Duodenal mucosa (tissue), 2 donors: ENCODE results near the gene ANAPC7.

Source experiments
- H3K27ac ChIP-seq: one replicate; pipeline ENCODE4 v1.7.0; 2013; ENCODE audit warnings: low read depth, low read length
- H3K27me3 ChIP-seq, 2 donors: one replicate each; pipeline ENCODE4 v1.7.0; 2013; ENCODE audit warnings: low read length in 2 of 2, control low read depth in 1 of 2; ENCODE audit not compliant: insufficient read depth in 2 of 2, control insufficient read depth in 1 of 2
- H3K36me3 ChIP-seq, 2 donors: one replicate each; pipeline ENCODE4 v1.7.0; 2013; ENCODE audit warnings: low read length in 2 of 2, control low read depth in 1 of 2; ENCODE audit not compliant: insufficient read depth in 2 of 2, control insufficient read depth in 1 of 2
- H3K4me1 ChIP-seq, 2 donors: one replicate each; pipeline ENCODE4 v1.7.0; 2013; ENCODE audit warnings: low read length in 2 of 2, control low read depth in 1 of 2; ENCODE audit not compliant: insufficient read depth in 2 of 2, control insufficient read depth in 1 of 2
- H3K4me3 ChIP-seq, 2 donors: one replicate each; pipeline ENCODE4 v1.7.0; 2013; ENCODE audit warnings: low read length in 2 of 2, low read depth in 1 of 2
- H3K9ac ChIP-seq, 2 donors: one replicate each; pipeline ENCODE4 v1.7.0; 2013; ENCODE audit warnings: low read length in 2 of 2, low read depth in 1 of 2
- H3K9me3 ChIP-seq, 2 donors: one replicate each; pipeline ENCODE4 v1.7.0; 2013; ENCODE audit warnings: low read length in 2 of 2, control low read depth in 1 of 2; ENCODE audit not compliant: control insufficient read depth in 1 of 2

Gene ANAPC7

DNA sequence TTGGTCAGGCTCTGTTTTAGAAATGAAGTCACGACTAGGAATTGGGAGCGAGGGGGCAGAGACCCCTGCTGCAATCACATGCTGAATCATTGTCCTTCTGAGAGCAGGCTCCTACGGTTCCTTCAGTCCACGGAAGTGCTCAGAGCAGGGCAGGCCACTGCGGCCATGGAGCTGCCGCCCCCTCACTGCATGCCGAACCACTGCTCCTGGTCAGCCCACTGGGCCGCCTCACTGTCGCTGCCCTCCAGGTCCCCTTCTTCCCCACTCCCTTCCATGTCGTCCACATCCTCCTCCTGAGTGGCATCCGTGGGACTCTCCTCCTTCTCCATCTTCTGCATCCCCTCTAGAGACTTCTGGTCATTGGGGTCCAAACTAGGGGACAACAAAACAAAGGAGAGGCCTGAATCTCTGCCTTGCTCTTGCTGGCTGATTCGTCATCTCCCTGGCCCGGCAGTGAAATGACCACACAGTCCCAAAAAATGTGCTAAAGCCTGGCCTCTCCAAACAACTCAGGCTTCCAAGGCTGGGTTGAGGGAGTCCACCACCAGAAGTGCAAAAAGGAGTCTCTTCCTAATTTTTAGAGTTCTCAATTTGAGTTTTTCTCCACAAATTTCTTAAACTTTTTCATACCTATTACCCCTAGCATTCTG, 29.4 kb downstream of the ANAPC7 start:
- H3K36me3 ChIP-seq = peaks cover 30 to 72% of the 10 kb centered on the region in 2 donors
- no peak overlapping the region for H3K9ac ChIP-seq

DNA sequence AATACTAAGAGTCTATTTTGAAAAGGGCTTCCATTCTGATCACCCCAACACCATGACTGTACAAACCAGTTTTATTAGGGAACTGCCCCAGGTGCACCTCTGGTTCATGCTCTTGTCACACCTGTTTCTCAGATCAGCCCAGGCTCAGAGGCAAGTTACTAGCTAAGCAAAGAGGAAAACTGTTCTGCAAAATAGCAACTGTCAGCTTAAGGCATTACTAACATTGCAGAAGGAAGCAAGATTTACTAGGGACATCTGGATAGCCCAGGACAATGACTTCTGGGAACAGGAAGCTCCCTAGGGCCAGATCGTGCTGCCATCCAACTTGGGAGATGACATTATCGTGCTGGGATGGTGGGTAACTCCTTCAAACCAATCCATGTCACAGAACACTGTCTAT, 30.1 kb downstream of the ANAPC7 start:
- H3K9ac ChIP-seq = no peak overlapping the region
- H3K27ac ChIP-seq = no peak overlapping the region
- H3K4me3 ChIP-seq = no peak overlapping the region
- peaks cover 0 to 4% of the 10 kb centered on the region in 2 donors for H3K4me1 ChIP-seq
- peaks cover 30 to 67% of the 10 kb centered on the region in 2 donors for H3K36me3 ChIP-seq
- H3K9me3 ChIP-seq = no peaks in the 10 kb centered on the region
- H3K27me3 ChIP-seq = no peaks in the 10 kb centered on the region

More for the DNA sequence above, 29.4 kb downstream of the ANAPC7 start:
- Histone ChIP-seq H3K4me1 (peaks cover 0 to 4% of the 10 kb centered on the region in 2 donors), H3K4me3 (no peak overlapping the region), H3K27ac (no peak overlapping the region), H3K27me3 (no peaks in the 10 kb centered on the region), H3K9me3 (no peaks in the 10 kb centered on the region)

DNA sequence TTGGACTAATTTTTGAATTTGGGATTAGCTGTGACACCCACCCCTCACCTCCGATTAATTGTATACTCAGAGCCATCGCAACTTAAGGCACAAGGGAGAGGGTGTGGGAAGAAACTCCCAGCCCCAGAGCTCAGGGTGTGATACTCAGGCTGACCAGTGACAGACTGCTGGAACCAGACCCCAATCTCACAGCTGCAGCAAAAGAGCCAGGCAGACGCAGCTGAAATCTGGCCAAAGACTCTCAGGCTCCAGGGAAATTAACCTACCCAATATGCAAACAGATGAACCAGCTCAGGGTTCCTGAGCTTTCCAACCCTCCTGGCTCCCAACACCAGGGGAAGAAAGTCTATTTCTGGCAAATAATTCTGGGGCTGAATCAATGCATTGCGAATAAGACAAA, 30.5 kb downstream of the ANAPC7 start:
- peaks cover 0 to 4% of the 10 kb centered on the region in 2 donors for H3K4me1 ChIP-seq
- peaks cover 27 to 63% of the 10 kb centered on the region in 2 donors for H3K36me3 ChIP-seq
- no peak overlapping the region for H3K27ac ChIP-seq

DNA sequence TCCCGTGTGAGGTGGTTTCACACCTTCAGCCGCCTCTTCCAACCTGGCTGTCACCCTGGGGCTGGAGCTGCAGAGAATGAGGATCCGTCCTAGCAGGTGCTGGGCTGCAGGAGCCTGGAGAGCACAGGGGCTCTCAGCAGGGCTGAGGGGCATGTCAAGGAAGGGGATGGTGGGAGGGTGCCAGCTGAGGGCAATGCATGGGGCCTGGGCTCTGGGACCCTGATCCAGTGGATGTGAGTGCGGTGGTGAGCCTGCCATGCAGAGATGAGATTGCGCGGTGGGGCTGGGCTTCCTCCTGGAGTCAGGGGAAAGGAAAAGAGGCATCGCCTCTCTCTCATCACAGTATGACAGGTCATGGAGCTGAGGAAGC, 31.5 kb downstream of the ANAPC7 start:
- Histone ChIP-seq H3K9me3 (no peaks in the 10 kb centered on the region), H3K9ac (no peak overlapping the region), H3K27ac (no peak overlapping the region), H3K27me3 (no peaks in the 10 kb centered on the region), H3K4me1 (peaks cover 0 to 4% of the 10 kb centered on the region in 2 donors), H3K36me3 (peaks cover 20 to 55% of the 10 kb centered on the region in 2 donors), H3K4me3 (no peak overlapping the region)

More for the DNA sequence above, 30.5 kb downstream of the ANAPC7 start:
- no peaks in the 10 kb centered on the region for H3K9me3 ChIP-seq
- H3K27me3 ChIP-seq = no peaks in the 10 kb centered on the region
- H3K4me3 ChIP-seq = no peak overlapping the region
- no peak overlapping the region for H3K9ac ChIP-seq

DNA sequence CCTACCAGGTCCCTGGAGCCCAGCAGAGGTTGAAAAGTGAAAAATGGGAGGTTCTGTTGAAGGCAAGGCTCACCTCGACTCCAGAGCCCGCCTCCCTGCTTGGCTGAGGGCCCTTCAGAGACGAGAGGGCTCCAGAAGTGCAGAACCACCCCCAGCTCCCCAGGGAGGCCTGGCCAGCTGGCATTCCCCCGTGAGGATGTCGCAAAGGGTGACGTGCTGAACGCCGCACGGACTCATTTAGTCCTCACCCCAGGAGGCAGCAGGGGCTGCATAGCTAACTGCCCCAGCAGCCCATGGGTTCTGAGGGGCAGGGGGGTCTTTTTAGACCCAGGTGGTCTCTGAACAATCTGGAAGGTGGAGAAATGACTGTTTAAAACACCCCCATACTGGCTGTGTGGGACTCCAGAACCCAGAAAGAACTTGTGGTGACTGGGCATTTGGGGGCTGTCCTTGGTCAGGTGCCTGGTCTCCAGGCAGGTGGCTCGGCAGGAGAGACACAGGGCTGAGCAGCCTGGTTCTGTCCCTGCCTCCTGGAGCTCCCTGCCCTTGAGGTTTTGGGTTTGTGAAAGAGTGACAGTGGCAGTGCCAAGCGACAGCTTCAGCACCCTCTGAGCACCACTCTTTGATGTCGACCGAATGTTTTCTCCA, 32.0 kb downstream of the ANAPC7 start:
- H3K4me1 ChIP-seq = peaks cover 0 to 7% of the 10 kb centered on the region in 2 donors
- no peak overlapping the region for H3K9ac ChIP-seq
- peaks cover 20 to 54% of the 10 kb centered on the region in 2 donors for H3K36me3 ChIP-seq
- no peaks in the 10 kb centered on the region for H3K27me3 ChIP-seq
- no peaks in the 10 kb centered on the region for H3K9me3 ChIP-seq
- H3K4me3 ChIP-seq = no peak overlapping the region
- no peak overlapping the region for H3K27ac ChIP-seq

DNA sequence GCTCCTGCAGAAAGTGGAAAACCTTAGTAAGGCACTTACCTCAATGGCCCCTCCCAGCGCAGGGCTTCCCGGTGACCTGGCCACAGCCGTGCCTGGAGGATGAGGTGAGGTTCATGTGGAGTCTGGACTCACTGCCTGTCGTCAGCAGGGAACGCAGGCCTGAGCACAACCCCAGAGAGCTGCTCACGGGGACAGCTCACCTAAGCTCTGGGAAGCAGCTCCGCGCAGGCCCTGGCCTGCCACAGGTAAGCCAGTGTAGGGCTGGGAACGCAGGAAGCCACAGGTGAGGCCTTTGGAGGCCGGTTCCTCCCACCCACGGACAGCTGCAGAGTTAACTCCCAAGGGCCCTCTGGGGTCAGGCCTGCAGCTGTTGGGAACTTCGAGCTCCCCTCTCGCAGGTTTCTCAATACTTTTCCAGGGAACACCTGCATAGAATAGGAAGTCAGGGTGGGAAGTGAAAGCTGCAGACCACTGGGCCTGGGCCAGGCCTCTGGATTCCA, 32.7 kb downstream of the ANAPC7 start:
- Histone ChIP-seq H3K4me1 (peaks cover 0 to 7% of the 10 kb centered on the region in 2 donors), H3K36me3 (peaks cover 16 to 49% of the 10 kb centered on the region in 2 donors), H3K9ac (no peak overlapping the region), H3K9me3 (no peaks in the 10 kb centered on the region), H3K4me3 (no peak overlapping the region), H3K27ac (no peak overlapping the region), H3K27me3 (no peaks in the 10 kb centered on the region)

DNA sequence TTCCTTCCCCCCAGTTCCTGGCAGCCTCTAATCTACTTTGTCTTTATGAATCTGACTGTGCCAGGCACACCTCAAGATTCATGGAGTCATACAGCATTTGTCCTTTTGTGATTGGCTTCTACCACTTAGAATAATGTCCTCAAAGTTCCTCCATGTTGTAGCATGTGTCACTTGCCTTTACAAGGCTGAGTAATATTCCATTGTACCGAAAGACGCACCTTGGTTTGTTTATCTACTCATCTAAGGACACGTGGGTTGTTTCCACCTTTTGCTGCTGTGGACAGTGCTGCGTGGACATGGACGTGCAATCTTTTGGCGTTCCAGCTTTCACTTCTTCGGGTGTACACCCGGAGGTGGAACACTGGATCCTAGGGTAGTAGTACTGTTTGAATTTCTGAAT, 33.5 kb downstream of the ANAPC7 start:
- Histone ChIP-seq H3K36me3 (peaks cover 10 to 41% of the 10 kb centered on the region in 2 donors), H3K9ac (no peak overlapping the region), H3K9me3 (no peaks in the 10 kb centered on the region), H3K27ac (no peak overlapping the region), H3K27me3 (no peaks in the 10 kb centered on the region), H3K4me3 (no peak overlapping the region), H3K4me1 (peaks cover 0 to 7% of the 10 kb centered on the region in 2 donors)

DNA sequence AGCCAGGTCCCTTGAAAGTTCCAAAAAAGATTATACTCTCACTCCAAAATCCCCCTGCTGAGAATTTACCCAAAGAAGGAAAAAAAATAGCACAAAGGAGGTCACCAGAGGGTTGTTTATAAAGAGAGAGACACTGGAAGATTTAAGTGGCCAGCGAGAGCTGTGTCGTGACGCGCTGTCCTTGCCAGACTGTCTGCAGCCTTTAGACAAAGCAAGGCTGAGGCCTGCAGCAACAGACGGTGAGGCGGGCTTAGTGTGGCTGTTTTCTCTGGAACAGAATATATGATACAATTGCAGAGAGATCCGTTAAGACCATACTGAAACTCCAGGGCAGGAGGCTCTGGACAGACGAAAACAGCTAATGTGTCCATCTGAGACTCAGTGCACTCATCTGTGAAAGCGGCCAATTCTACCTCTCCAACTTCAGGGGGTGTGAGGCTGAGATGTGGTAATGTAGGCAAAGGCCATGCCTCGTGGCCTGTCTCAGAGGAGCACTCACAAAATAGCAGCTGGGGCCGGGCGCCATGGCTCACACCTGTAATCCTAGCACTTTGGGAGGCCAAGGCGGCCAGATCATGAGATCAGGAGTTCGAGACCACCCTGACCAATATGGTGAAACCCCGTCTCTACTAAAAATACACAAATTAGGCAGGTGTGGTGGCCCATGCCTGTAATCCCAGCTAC, 36.2 kb downstream of the ANAPC7 start:
- Histone ChIP-seq H3K27ac (peak overlapping the region; percentile 14), H3K4me3 (no peak overlapping the region), H3K36me3 (peaks cover 0 to 15% of the 10 kb centered on the region in 2 donors), H3K27me3 (no peaks in the 10 kb centered on the region), H3K4me1 (peaks cover 0 to 3% of the 10 kb centered on the region in 2 donors), H3K9me3 (no peaks in the 10 kb centered on the region), H3K9ac (no peak overlapping the region)

DNA sequence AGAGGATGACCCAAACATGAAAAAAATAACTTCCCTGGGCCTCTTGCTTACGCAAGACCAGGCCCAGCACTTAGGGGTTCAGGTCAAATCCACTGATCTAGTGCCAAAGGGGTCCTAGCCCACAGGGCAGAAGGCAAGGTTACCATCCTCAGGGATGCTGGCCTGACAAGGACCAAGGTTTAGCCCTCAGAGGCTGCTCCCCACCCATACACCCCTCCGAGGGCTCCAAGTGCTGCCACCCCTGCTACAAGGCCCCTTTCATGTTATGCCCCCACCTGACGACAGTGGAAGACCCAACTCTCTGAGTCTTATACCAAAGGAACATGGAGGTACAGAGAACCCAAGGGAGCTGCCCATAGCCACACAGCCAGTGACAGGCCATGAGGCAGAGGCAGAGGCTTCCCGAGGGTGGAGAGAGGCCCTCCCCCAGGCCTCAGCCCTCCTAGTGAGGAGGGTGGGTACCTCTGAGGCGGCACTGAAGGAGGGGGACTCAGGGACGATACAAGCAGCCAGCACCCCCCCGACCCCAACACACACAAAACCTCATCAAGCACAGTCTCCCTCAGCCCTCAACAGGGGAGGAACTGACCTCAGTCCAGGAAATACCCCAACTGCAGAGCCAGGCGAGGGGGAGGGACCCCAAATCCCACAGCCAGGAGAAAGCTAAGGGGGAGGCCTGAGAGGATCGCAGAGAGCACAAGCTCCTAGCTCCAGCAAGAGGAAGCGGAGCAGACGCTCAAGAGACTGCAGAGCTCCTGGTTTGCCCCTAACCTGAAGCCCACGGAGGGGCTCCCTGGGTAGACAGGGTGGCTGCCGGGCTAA, 37.0 kb downstream of the ANAPC7 start:
- Histone ChIP-seq H3K4me3 (no peak overlapping the region), H3K4me1 (peaks cover 0 to 3% of the 10 kb centered on the region in 2 donors), H3K9ac (no peak overlapping the region), H3K27ac (peak overlapping the region; percentile 50), H3K36me3 (peaks cover 0 to 8% of the 10 kb centered on the region in 2 donors), H3K27me3 (no peaks in the 10 kb centered on the region), H3K9me3 (no peaks in the 10 kb centered on the region)
